GM21515 (cell line): Measurements from ENCODE around the gene ITPKB.

Experiments
- ATAC-seq: cut with Tn5 transposase; IDR thresholded peaks from one replicate; pipeline ENCODE4 v1.9.1; 2021; ENCODE audit not compliant: unreplicated experiment

ITPKB gene

DNA sequence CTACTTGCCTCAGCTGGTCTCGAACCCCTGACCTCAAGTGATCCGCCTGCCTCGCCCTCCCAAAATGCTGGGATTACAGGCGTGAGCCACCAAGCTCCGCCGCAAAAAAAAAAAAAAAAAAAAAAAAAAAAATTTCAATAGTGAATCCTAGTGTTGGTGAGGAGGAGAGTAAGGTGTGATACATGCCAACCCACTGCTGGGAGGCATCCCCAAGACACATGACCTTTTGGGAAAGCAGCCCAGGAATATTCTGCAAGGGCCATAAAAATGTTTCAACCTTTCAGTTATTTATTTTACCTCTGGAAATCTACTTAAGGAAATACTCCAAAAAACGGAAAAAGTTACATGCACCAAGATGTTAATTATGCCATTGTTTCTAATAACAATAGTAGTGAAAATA is 69.0 kb downstream of the ITPKB start:
- no peak for ATAC-seq

DNA sequence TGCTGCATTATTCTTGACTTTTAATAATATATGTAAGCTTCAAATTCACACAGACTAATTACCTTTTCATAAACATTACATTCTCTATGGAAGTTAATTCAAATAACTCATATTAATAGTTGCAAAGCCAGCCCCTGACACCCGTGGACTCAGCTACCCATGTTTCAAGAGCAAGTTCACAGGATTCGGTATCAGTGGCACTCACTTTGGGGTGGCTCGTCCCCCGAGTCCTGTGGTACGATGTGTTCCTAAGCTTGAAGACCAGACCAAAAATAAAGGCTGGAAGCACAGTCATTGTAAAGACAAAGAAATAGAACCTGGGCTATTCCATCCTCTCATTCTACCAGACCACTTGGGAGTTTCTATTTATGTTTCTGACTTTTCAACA is 70.9 kb downstream of the ITPKB start:
- ATAC-seq = no peak

DNA sequence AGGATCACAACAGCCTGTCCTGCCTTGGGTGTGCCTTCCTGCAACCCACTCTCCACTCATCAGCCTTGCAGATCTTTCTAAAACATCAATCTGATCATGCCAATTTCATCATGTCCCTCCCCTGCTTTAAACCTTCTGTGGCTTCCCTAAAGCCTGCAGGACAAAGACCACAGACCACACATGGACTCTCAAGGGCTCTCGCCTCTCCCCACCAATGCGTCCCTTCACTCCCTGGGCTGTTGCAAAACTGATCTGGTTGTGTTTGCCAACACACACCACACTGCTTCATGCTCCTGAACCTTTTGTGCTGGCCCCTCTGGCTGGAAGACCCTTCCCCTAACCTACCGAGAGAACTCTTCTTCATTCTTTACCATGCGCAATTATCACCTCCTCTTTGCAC is 72.4 kb downstream of the ITPKB start:
- no peak for ATAC-seq

DNA sequence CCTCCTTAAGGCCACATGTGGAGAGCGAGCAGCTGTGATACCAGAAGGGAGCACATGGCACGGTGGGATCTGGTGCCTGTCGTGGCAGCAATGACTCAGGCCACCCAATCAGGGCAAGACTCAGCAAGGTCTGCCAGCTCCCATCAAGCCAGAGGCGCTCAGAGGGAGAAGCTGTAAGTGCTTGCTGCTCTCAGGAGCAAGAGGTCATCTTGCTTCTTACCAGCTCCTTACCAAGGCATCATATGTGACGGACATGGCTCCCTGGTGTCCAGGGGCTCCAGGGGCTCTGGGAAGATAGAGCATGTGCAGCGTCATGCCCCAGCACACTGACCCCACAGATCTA is 72.9 kb downstream of the ITPKB start:
- no peak for ATAC-seq

DNA sequence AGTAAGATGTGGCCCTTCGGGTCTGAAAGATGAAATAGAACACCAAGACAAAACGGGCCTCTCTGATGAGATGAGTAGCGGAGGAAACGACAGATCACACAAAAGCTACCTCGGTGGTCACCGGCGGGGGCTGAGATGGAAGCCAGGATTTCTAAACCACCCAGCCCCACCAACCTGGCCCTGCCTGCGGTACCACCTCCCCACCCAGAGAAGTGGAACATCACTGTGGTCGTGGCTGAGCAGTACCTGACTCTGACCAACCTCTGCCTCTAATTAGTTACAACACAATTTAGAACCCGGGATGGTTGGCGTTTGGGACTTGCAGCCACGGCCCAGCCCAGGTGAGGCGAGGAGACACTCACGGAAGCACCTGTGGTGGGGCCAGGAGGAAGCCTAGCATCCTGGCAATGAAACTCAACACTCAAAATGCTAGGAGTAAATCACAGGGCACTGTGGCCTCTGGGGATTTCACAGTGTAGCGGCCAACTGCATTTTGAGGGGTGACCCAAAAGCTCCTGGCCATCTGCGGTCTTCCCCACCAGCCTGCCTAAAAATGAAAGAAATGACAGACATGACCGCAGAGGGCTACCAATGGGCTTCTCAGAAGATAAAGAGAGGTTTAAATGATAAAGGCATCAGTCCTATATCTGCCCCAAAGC is 73.4 kb downstream of the ITPKB start:
- ATAC-seq = no peak

DNA sequence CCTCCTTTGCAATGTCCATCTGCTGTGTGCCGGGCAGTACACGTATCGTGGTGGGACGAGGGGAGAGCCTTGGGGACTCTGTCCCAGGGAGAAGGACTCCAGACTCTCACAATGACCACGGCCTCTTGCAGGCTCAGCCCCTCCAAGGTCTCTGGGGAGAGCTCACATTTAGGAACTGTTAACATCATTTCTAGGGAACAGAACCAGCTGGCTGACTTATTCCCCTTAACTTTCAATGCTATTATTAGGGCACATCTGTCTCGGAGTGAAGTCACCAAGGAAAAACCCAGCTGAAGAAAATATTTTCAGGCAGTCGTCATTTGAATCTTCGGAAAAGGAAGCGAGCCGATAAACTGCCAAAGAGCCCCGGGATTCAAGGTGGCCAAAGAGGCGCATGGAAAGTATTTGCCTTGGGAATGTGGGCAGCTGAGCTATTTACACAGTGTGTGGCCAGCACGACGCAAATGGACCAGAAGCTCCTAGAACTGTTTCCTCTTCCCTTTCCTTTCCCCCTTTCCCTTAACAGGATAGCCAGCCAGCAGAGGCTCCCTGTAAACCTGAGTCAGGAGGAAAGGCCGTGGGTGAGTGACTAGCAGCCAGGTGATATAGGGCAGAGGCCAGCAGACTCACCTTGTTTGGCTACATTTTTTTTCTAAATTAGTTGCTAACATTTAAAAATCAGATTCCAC is 74.5 kb downstream of the ITPKB start:
- ATAC-seq = no peak

DNA sequence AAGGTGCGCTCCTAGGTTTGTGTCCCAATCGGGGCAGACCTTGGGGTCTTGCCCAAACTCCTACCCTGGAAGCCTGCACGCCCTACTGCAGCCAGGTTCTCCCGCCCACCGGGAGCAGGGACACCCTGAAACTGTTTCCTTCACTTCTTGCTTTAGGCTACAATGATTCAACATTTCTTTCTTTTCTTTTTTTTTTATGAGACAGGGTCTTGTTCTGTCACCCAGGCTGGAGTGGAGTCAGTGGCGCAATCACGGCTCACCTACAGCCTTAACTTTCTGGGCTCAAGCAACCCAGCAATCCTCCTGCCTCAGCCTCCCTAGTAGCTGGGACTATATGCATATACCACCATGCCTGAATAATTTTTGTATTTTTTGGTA is 75.8 kb downstream of the ITPKB start:
- ATAC-seq = no peak

DNA sequence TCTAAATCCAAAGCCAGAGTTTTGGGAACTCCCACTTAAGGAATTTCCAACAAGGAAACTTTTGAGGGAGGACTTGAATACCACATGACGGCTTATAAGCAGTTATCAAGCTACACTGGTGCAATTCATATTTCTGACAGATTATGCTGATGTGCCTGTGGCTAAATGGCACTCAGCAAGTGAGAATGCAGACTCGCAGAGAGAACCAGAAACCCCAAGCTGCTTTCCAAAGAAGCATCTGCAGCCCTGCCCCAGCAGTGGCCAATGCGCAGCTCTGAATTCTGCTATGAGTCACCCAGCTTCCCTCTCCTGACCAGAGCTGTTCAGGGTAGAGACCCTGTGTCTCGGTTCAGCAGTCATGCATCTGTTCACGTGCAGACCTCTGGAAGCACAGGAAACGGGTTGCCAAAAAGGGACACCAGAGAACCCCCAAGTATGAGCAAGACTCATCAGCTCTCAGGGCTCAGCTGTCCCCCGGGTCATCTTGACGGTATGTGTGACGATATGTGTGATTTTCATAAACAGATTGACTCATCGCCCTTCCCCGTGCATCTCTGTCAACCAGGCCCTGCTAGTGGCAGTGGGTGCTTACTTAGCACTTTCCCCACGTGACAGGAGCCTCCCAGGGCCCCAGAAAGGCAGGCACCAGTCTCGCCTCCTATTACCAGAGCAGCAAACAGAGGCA is 76.3 kb downstream of the ITPKB start:
- peak; percentile 91 for ATAC-seq

DNA sequence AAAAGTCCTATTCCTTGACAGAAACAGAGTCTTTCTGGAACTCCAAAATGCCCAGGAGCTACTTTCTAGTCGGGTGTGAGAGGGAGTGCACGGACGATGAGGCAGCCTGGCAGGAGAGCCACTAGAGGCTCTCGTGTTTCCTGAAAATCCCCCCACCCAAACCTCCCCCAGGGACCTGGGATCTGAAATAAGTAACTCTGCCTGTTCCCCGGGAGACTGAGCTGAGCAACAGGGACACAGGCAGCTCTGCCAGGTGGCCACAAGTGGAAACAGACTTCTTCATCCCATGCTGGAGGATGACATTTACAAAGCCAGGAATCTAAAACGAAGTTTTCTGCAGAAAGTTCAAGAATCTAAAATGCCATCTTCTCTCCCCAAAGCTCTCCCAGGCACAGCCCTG is 77.1 kb downstream of the ITPKB start:
- no peak for ATAC-seq

DNA sequence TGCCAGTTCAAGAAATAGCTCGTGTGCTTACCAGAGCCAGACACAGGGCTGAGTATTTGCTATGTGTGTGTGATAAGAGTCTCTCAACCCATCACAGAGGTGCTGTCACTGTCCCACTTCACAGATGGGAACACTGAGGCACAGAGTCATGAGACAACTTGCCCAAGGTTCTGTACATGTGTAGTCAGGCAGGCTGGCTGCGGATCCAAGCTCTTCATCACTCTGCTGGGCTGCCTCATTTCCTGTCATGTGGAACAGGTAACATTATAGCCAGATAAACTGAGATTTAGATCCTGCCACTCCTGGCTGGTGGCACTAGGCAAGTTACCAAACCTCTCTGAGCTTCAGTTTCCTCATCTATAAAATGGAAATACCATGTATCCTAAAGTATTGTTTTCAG is 77.8 kb downstream of the ITPKB start:
- ATAC-seq = no peak

DNA sequence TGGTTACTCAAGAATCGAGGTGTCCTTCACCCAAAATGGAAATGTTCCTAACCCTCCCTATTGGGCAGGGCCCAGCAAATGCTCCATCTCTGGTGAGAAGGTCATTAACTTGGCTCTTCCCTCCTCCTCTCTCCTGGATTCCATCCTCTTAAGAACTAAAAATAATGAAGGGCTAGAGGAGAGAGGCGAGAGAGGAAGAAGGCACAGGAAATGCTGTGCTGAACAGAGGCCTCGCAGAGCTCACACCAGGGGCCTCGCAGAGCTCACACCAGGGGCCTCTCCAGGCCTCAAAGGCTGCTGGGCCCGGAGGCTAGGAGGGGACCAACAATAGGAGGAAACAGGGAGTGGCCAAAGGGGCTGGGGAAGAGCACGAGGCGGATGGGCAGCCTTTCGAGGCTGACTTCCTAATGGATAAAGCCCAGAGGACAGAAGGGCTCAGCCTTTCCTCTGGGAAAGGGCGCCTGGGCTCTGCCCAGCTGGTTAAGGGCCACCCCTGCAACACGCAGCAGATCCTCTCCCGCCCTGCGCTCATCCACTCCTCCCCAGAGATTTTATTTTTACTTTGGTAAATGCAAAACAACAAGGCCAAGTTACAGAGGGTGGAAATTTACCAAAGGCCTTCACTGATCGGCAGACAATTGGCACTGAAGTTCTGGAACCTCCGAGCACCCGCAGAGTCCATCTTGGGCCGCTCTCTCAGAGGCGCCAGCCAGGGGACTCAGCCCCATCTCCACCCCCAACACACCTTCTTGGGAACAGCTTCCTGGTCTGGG is 78.5 kb downstream of the ITPKB start:
- ATAC-seq = no peak

DNA sequence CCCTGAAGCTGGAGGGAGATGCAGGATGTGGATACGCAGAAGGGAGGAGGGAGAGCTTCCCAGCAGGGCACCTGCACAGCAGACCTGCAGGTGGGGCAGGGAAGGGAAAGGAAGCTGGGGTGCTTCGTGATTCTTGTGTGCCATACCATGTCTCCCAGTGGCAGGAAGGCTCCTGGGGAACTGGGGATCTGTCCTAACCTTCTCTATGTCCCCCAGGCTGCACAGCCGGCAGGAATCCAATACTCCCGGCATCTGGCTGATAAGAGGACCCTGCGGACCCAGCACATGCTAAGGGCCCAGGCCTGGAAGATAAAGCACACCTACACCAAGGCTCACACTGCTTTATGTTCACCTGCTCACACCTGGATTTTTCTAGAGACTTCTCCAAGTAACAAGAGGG is 79.4 kb downstream of the ITPKB start:
- ATAC-seq = no peak

DNA sequence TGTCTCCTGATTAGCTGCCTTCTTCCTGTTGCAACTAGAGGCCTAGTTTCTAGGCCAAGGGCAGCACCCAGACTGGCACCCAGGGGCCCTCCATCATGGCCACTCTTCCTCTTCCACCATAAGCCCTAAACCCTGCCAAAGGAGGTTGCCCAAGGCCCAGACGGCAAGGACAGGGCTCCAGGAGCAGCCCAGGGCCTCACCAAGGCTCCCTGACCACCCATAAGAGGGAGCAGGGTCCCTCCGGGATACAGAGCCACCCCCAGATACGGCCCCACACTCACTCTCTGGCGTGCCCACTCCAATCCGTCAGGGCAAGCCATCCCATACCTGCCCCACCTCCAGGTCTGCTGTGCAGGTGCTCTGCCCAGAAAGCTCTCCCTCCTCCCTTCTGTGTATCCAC is 79.9 kb downstream of the ITPKB start:
- ATAC-seq = no peak

DNA sequence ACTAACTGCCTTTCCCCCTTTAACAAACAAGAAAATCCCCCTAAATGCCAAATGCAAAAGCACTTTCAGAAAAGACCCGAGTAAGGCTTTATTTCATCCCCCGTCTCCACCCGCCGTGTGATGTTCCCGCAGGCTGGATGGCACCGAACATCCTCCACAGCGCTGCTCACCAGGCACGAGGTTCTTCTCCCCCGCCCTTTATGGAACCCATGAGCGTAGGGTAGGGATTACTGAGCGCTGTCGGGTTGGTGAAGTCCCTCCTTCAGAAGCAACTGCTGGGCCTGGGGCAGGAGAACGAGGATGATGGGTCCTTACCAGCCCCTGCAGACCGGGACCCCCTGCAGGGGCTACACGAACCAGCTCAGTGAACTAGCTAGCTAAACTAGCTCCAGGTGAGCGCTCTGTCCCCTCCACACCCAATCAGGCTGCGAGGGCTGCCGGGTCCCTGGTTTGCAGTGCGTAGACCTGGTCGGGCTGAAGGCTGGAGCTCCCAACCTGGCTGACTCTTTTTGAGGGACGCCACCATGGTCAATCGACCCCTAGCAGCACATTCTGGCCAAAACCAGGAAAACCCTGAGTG is 80.4 kb downstream of the ITPKB start:
- ATAC-seq = no peak

DNA sequence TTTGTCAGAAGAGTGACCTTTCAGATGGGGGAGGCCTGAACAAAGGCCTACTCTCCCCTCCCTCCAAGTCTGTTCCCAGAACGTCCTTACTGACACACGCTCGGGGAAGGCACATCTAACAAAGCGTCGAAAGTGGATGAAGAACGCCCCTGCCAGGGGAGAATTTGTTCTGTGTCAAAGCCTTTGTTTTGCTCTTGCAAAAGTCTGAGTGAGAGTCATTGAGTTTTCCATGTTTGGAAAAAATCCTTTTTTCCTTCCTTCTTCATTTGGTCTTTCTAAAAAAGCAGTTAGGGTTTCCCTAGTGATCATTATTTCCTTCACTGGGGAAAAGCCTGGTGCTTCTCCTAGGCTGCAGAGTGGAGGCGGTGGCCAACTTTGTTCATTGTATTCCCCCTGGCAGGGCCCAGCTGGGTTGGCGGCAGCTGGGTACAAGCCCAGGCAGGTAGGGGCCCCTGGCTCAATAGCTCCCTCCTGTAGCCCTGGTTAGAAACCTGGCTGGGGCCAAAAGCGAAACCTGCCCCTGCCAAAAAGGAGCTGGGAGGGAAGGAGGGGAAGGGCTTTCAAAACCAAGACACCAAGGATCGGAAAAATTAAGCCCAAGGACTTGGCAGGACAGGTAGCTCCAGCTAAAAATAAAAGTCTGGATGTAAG is 81.1 kb downstream of the ITPKB start:
- no peak for ATAC-seq

DNA sequence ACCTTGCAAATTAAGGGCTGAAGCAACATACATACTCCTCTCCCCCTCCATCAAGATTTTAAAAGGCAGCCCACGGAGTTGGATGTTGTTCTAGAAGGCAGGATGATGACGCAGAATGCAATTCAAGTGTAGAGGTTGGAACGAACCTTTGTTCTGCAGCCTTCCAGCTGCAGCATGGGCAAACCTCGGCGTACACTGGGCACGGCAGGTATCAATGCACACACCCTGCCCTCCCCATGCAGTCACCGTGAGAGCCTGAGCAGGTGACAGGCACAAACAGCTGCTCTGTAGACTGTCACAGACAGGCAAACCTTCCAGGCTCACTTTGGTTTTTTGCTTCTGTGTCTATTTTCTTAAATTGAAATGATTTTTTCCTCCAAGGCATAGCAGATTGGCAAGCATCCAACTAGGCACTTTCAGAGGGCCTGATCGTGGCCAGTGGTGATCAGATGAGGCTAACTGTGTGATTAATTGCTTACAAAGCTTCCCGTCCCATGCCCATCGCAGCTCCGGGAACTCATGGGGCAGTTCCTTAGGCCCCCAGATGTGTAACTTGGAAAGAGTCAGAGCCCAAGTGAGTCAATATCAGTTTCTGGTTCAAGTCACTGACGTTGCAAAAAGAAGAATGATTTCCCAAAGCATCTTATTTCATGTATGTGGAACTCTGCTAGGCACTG is 82.3 kb downstream of the ITPKB start:
- ATAC-seq = no peak

DNA sequence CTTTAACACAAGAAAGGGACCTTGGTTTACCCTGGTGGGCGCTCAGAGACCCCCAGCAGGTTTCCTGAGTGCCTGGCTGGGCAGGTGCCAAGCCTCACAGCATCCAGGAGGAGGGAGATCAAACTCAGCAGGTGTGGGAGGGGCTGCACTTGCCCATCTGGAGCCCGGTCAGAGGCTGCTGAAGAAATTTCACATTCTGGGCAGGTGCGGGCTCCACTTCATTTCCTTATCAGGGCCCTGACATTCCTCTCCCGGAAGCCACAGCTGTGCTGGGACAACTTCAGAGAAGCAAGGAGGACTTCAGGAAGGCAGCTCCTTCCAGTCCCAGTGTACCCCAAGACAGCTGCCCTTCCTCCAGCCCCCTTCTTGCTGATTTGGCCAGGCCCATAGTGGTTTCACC is 82.9 kb downstream of the ITPKB start:
- no peak for ATAC-seq

DNA sequence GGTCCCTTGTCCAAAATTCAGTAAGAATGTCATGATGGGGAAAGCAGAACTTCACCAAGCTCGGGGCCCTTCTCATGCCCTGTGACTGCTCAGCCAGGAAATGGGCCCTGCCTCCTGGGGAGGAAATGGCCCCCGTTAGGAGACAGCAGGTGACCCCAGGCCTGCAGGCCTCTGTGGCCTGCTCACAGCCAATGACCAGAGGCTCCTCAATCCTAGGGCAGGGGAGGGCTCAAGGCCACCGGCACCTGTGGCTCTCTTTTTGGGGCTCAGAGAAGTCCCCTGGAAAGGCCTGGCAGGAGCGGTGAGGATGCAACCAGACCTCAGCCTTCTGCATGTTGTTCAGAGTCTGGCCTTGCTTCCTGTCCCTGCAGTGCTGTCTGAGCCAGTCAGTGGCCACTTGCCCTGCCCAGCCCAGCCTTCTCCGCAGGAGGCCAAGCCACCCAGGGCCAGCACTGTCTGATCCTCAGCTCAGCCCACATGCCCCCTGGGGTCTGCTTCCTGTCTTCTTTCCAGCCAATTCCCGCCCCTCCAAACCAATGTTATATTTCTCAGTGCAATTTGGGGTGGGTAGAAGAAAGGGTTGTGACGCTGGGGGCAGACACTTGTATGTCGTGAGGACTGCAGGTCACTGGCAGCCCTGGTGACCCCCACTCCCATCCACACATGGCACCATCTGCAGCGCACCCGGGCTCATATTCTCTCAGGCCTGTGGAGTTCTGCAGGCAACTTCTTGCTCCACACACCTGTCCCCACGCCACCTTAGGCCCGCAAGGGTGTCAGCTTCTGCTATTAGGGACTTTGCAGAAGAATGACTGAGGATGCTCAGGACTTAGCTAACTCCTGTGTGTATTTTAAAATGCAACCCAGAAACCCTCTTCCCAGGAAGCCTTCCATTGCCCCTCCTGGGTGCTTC is 83.6 kb downstream of the ITPKB start:
- ATAC-seq = no peak

DNA sequence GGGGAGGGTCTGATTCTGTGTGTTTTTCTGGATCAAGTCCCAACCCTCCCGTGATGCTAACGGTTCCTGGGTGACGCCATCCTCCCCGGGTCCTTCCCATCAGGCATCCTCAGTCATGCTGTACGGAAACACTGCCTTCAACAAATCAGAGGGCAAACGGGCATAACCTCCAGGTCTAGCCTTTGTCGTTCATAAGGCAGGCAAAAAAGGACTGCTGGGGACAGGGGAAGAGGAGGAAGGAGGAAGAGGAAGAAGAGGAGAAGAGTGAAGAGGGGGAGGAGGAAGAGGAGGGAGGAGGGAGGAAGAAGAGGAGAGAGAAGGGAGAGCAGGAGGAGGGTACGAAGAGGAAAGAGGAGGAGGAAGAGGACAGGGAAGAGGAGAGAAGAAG is 84.4 kb downstream of the ITPKB start:
- ATAC-seq = no peak
